ENCODE measurements around the gene HERPUD2. TPM values are rescaled to one million over a fixed set of nuclear protein-coding genes. Genes with fewer than 3 reads are reported as not detected.
"Not testable (repeated sequence)": the region's sequence is repeated elsewhere in the genome, so short reads cannot be mapped to it uniquely, and the experiment has no call there.

The HERPUD2 gene
- total RNA-seq, 4 donors from 2014 or later: 20.2 to 32.4 (median 27.5) TPM

GRCh38 chr7:35584990-35585389 is 109.9 kb downstream of the HERPUD2 start:
- TF ChIP-seq POLR2A (IDR thresholded peaks at IDR 0.05): no peak
- no peak for TF ChIP-seq CTCF (IDR thresholded peaks at IDR 0.05)
- WGBS, 2 donors: 24 to 42% methylated on average over 2 of the region's 2 CpGs
- H3K9me3 ChIP-seq: no peaks in the 10 kb centered on the region
- H3K4me3 ChIP-seq: no peak overlapping the region
- no peak overlapping the region for H3K27ac ChIP-seq
- no peaks in the 10 kb centered on the region for H3K27me3 ChIP-seq
- intact Hi-C loops (cut with DNase I): no loop called here
- DNase-seq: no peak
- no peaks in the 10 kb centered on the region for H3K4me1 ChIP-seq
- no peaks in the 10 kb centered on the region for H3K36me3 ChIP-seq

GRCh38 chr7:35584533-35584932 is 110.4 kb downstream of the HERPUD2 start:
- H3K4me3 ChIP-seq; H3K27me3 ChIP-seq; intact Hi-C loops (cut with DNase I); H3K9me3 ChIP-seq; H3K4me1 ChIP-seq; DNase-seq; H3K36me3 ChIP-seq; H3K27ac ChIP-seq: not testable (repeated sequence)
- 58 to 87% methylated on average over 3 of the region's 3 CpGs for WGBS, 2 donors

Other genes starting within 250 kb of the HERPUD2 start
- 100 to 1,000 TPM; 102 to 174 (median 147) TPM for gene SEPTIN7, start 105.9 kb upstream of the HERPUD2 start, total RNA-seq